Ascending aorta (tissue), 2 donors: ENCODE results near the gene ARHGAP24. TPM values are rescaled to one million over a fixed set of nuclear protein-coding genes. Genes with fewer than 3 reads are reported as not detected.
A peak's percentile ranks its signal among the peaks of the same experiment; 100 is the strongest.
"Not testable (repeated sequence)": the region's sequence is repeated elsewhere in the genome, so short reads cannot be mapped to it uniquely, and the experiment has no call there.

Experiments used
- DNase-seq, 2 donors: peaks; one replicate each; pipeline ENCODE4 v3.0.0-alpha.2; 2019; ENCODE audit warnings: low spot score in 2 of 2
- H3K27ac ChIP-seq, 2 donors: fragments of 200-600 bp; sonication (generic); one replicate each; pipeline ENCODE4 v1.5.1; 2016 to 2017; ENCODE audit warnings: mild to moderate bottlenecking in 1 of 2
- H3K27me3 ChIP-seq: fragments of 200-600 bp; sonication (generic); one replicate; pipeline ENCODE4 v1.5.1; 2017
- H3K36me3 ChIP-seq, 2 donors: fragments of 200-600 bp; sonication (generic); one replicate each; pipeline ENCODE4 v1.5.1; 2016
- H3K4me1 ChIP-seq, 2 donors: fragments of 200-600 bp; sonication (generic); one replicate each; pipeline ENCODE4 v1.5.1; 2016 to 2017; ENCODE audit warnings: mild to moderate bottlenecking in 1 of 2
- H3K4me3 ChIP-seq, 2 donors: fragments of 200-600 bp; sonication (generic); one replicate each; pipeline ENCODE4 v1.5.1; 2016 to 2017; ENCODE audit warnings: mild to moderate bottlenecking in 1 of 2
- H3K9me3 ChIP-seq, 2 donors: fragments of 200-600 bp; sonication (generic); one replicate each; pipeline ENCODE4 v1.5.1; 2016
- intact Hi-C: fragments of 100-400 bp; cut with DNase I; formaldehyde crosslinking; loops from one replicate; pipeline ENCODE4 v1.15.1; 2023
- total RNA-seq: library from RNA; depleted of rRNA; stranded (reverse); fragments of >200 nt; gene quantifications from one replicate; pipeline ENCODE4 v1.1.0, GENCODE V29; 2016
- TF ChIP-seq, protein P1 (sequence below), 3 experiments: fragments of 200-600 bp in 2 of 3; fragments of 450-650 bp in 1 of 3; sonication (generic) in 2 of 3; IDR thresholded peaks; one replicate each; pipeline ENCODE4 v1.5.1; 2016 to 2019; ENCODE audit warnings: antibody characterized with exemption in 3 of 3, mild to moderate bottlenecking in 1 of 3, moderate library complexity in 1 of 3

ARHGAP24 gene
- total RNA-seq, 1 donor from 2014 or later: 13.9 TPM

DNA sequence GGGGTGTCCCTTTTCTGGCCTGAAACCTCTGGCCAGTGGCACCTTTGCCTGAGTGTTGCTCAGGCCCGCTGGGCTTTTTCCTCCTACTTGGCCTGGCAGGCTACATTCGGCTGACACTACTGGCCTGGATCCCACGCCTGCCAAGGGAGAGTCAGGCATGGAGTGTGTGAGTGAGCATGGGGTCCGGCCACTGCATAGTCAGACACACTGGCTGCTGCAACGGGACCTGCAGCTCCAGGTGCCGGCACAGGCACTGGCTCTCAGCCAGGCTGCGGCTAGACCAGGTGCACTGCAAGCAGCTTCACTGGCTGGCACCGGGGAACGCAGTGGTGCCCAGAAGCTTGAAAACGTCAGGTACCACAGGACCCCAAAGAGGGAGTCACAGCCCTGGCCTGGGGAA, 434.9 kb downstream of the ARHGAP24 start:
- Histone ChIP-seq H3K4me3 (no peak overlapping the region), H3K36me3 (no peaks in the 10 kb centered on the region), H3K27me3 (no peaks in the 10 kb centered on the region), H3K9me3 (no peaks in the 10 kb centered on the region), H3K4me1 (peaks cover 0 to 2% of the 10 kb centered on the region in 2 donors), H3K27ac (no peak overlapping the region)
- TF ChIP-seq, protein P1, sequence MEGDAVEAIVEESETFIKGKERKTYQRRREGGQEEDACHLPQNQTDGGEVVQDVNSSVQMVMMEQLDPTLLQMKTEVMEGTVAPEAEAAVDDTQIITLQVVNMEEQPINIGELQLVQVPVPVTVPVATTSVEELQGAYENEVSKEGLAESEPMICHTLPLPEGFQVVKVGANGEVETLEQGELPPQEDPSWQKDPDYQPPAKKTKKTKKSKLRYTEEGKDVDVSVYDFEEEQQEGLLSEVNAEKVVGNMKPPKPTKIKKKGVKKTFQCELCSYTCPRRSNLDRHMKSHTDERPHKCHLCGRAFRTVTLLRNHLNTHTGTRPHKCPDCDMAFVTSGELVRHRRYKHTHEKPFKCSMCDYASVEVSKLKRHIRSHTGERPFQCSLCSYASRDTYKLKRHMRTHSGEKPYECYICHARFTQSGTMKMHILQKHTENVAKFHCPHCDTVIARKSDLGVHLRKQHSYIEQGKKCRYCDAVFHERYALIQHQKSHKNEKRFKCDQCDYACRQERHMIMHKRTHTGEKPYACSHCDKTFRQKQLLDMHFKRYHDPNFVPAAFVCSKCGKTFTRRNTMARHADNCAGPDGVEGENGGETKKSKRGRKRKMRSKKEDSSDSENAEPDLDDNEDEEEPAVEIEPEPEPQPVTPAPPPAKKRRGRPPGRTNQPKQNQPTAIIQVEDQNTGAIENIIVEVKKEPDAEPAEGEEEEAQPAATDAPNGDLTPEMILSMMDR (IDR thresholded peaks at IDR 0.05): no peak
- intact Hi-C loops: no loop called here
- peak in 1 of 2 donors; percentile 72 for DNase-seq

DNA sequence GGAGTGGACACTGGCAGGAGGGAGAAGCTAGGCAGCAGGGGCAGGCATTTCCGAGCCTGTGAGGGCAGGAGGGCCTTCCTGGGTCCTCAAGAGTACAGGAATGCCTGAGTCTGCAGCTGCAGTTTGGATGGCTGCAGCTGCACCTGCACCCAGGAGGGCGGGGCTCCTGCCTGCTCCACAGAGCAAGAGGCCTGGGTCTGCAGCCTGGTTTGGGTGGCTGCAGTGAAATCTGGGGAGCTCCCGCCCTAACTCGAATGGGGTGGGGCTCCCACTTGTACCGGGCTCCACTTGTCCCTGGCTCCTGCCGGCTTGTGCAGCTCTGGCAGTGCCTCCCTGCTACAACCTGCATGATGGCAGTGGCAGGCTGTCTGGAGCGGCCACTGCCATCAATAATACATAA, 436.0 kb downstream of the ARHGAP24 start:
- peaks cover 0 to 2% of the 10 kb centered on the region in 2 donors for H3K4me1 ChIP-seq
- H3K27me3 ChIP-seq: no peaks in the 10 kb centered on the region
- H3K9me3 ChIP-seq: no peaks in the 10 kb centered on the region
- DNase-seq: no peak
- no peak overlapping the region for H3K27ac ChIP-seq
- intact Hi-C loops: no loop called here
- no peaks in the 10 kb centered on the region for H3K36me3 ChIP-seq
- no peak overlapping the region for H3K4me3 ChIP-seq
- TF ChIP-seq, protein P1 (IDR thresholded peaks at IDR 0.05): no peak

DNA sequence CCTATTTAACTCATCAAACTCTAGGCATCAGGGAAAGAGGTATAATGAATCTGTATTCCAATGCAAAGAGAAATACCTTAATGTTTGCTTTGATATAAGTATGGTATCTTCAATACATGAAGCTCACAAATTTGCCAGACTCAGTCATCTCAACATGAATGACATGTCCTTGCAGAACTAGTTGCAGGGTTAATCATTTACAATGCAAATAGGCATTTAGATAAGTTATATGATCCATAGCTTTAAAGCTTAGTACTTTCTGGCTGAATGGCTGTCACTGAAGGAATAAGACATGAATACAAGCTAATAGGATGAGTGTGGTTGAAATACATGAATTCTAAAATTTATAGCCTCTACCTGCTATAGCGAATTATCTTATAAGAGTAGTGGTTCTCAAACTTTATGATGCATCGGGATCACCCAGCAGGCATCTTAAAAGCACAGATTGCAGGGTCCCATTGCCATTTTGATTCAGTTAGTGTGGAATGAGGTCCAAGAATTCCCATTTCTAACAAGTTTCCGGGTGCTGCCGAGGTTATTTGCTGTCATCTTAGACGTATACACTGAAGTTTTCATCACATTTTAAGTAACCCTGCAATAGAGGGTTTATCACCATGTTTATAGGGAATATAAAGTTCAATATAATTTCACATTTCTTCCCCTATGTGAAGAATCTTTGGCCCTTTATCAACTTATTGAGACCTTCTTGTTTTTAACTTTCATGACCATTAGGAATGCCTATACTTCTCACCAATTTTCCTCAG, 439.2 kb downstream of the ARHGAP24 start:
- TF ChIP-seq, protein P1 (IDR thresholded peaks at IDR 0.05): no peak
- intact Hi-C loops: no loop called here

DNA sequence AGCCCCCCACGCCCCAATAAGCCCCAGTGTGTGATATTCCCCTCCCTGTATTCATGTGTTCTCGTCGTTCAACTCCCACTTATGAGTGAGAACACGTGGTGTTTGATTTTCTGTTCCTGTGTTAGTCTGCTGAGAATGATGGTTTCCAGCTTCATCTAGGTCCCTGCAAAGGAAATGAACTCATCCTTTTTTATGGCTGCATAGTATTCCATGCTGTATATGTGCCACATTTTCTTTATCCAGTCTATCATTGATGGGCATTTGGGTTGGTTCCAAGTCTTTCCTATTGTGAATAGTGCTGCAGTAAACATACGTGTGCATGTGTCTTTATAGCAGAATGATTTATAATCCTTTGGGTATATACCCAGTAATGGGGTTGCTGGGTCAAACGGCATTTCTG, 440.6 kb downstream of the ARHGAP24 start:
- H3K9me3 ChIP-seq, H3K27me3 ChIP-seq, H3K36me3 ChIP-seq, intact Hi-C loops, H3K4me3 ChIP-seq, H3K4me1 ChIP-seq, H3K27ac ChIP-seq, DNase-seq: not testable (repeated sequence)

More for the DNA sequence above, 439.2 kb downstream of the ARHGAP24 start:
- no peaks in the 10 kb centered on the region for H3K36me3 ChIP-seq
- no peak overlapping the region for H3K27ac ChIP-seq
- DNase-seq: no peak
- no peaks in the 10 kb centered on the region for H3K9me3 ChIP-seq
- H3K4me1 ChIP-seq: peaks cover 0 to 2% of the 10 kb centered on the region in 2 donors
- H3K4me3 ChIP-seq: no peak overlapping the region
- no peaks in the 10 kb centered on the region for H3K27me3 ChIP-seq

DNA sequence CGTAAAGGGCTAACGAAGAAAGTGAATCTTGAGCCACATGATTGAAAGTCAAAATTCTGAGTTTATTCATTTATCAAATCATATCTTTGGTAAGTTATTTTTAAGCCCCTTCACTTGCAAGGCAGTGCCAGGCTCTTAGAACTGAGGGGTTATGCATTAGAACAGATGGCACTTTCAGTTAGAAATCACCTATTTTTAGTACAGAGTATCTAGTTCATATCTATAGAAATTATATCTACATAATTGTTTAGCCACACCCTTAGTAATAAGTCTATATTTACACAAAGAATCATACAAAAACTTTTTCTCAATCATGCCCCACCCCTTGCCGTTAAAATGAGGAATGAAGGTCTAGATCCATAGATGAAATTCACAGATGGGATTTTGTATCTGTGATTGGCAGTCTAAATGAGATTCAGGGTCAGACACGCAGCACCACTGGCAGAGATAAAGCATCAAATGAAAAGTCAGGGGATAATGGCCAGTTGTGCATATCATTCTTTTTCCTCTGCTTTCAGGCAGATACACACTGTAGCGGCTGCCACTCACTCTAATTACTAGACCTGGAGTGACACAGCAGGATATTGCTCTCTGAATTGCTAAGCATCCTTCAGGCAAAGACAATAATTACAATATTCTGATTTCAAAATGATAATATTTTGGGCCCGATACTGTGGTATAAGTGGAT, 444.4 kb downstream of the ARHGAP24 start:
- H3K9me3 ChIP-seq: no peaks in the 10 kb centered on the region
- no peaks in the 10 kb centered on the region for H3K27me3 ChIP-seq
- no peaks in the 10 kb centered on the region for H3K4me1 ChIP-seq
- intact Hi-C loops: no loop called here
- DNase-seq: no peak
- no peak overlapping the region for H3K4me3 ChIP-seq
- no peak overlapping the region for H3K27ac ChIP-seq
- TF ChIP-seq, protein P1 (IDR thresholded peaks at IDR 0.05): no peak
- no peaks in the 10 kb centered on the region for H3K36me3 ChIP-seq

DNA sequence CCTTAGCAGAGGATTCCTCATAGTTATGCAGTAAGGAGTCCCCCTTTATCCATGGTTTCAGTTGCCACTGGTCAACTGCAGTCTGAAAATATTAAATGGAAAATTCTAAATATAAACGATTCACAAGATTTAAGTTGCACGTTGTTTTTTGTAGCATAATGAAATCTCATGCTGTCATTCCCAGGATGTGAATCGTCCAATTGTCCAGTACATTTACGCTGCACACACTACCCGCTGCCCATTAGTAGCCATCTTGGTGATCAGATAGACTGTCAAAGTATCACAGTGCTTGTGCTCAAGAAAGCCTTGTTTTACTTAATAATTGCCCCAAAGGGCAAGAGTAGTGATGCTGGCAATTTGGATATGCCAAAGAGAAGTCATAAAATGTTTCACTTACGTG, 450.1 kb downstream of the ARHGAP24 start:
- Histone ChIP-seq H3K9me3 (no peaks in the 10 kb centered on the region), H3K27ac (no peak overlapping the region), H3K27me3 (no peaks in the 10 kb centered on the region), H3K4me3 (no peak overlapping the region), H3K4me1 (peaks cover 0 to 9% of the 10 kb centered on the region in 2 donors), H3K36me3 (no peaks in the 10 kb centered on the region)
- DNase-seq: no peak
- intact Hi-C loops: no loop called here
- TF ChIP-seq, protein P1 (IDR thresholded peaks at IDR 0.05): no peak
